CD14-positive monocyte (primary cell): ENCODE measurements around the gene THSD4. TPM values are rescaled to one million over a fixed set of nuclear protein-coding genes. Genes with fewer than 3 reads are reported as not detected.

Experiments
- DNase-seq, 3 donors: peaks; one replicate each; pipeline ENCODE4 v3.0.0-alpha.2; 2011 to 2022
- H2AFZ ChIP-seq: 2 replicates; pipeline ENCODE4 v1.6.0; 2012; ENCODE audit warnings: mild to moderate bottlenecking, low read depth, low read length, inconsistent platforms; ENCODE audit not compliant: insufficient read depth, poor library complexity, severe bottlenecking
- H3K27ac ChIP-seq, 2 donors: 1 replicate in 1 of 2; 2 replicates in 1 of 2; pipeline ENCODE4 v1.5.1; 2012 to 2013; ENCODE audit warnings: low read length in 2 of 2, control low read depth in 1 of 2, inconsistent platforms in 1 of 2, low read depth in 1 of 2, mild to moderate bottlenecking in 1 of 2
- H3K27me3 ChIP-seq, 2 donors: one replicate each; pipeline versions ENCODE4 v1.6.0 to v1.6.1; 2011 to 2013; ENCODE audit warnings: low read length in 2 of 2; ENCODE audit not compliant: control insufficient read depth in 2 of 2, insufficient read depth in 2 of 2
- H3K36me3 ChIP-seq, 2 donors: replicated peaks in 1 of 2; 1 replicate in 1 of 2; 2 replicates in 1 of 2; pipeline versions ENCODE4 v1.5.1 to v1.6.1; 2012 to 2013; ENCODE audit warnings: low read length in 2 of 2, control low read depth in 1 of 2, inconsistent platforms in 1 of 2, mild to moderate bottlenecking in 1 of 2; ENCODE audit not compliant: insufficient read depth in 2 of 2, control insufficient read depth in 1 of 2
- H3K4me1 ChIP-seq, 2 donors: 1 replicate in 1 of 2; 2 replicates in 1 of 2; pipeline versions ENCODE4 v1.5.1 to v1.6.1; 2012 to 2013; ENCODE audit warnings: low read length in 2 of 2, control low read depth in 1 of 2, inconsistent platforms in 1 of 2, mild to moderate bottlenecking in 1 of 2, moderate library complexity in 1 of 2; ENCODE audit not compliant: insufficient read depth in 2 of 2, control insufficient read depth in 1 of 2
- H3K4me2 ChIP-seq: replicated peaks from 2 replicates; pipeline ENCODE3; 2012; ENCODE audit warnings: low read length, moderate library complexity, mild to moderate bottlenecking; ENCODE audit not compliant: poor library complexity, severe bottlenecking; ENCODE audit errors: extremely low read depth
- H3K4me3 ChIP-seq, 3 experiments: fragments of 200-600 bp in 1 of 3; sonication (generic) in 1 of 3; replicated peaks in 1 of 3; 1 replicate in 2 of 3; 2 replicates in 1 of 3; pipeline ENCODE4 v1.5.1; 2011 to 2013; ENCODE audit warnings: low read length in 3 of 3, mild to moderate bottlenecking in 3 of 3, control low read depth in 2 of 3, low read depth in 2 of 3, inconsistent platforms in 1 of 3, moderate library complexity in 1 of 3
- H3K79me2 ChIP-seq: 2 replicates; pipeline ENCODE4 v1.6.0; 2012; ENCODE audit warnings: mild to moderate bottlenecking, control low read depth, inconsistent platforms, low read length, moderate library complexity; ENCODE audit not compliant: insufficient read depth
- H3K9ac ChIP-seq: 2 replicates; pipeline ENCODE4 v1.6.0; 2017; ENCODE audit warnings: low read length, mild to moderate bottlenecking; ENCODE audit not compliant: insufficient read depth, poor library complexity, severe bottlenecking
- H3K9me3 ChIP-seq, 2 donors: replicated peaks in 1 of 2; 1 replicate in 1 of 2; 2 replicates in 1 of 2; pipeline versions ENCODE4 v1.5.1 to v1.6.1; 2012 to 2013; ENCODE audit warnings: low read length in 2 of 2, control low read depth in 1 of 2; ENCODE audit not compliant: control insufficient read depth in 1 of 2, insufficient read depth in 1 of 2
- H4K20me1 ChIP-seq: 2 replicates; pipeline ENCODE4 v1.6.0; 2012; ENCODE audit warnings: mild to moderate bottlenecking, low read length, control low read depth, moderate library complexity; ENCODE audit not compliant: insufficient read depth
- H3K27ac Mint-ChIP-seq, 7 donors: one replicate each; pipeline ENCODE4 v1.8.0; 2020; ENCODE audit warnings: mild to moderate bottlenecking in 7 of 7, mixed read lengths in 7 of 7, moderate library complexity in 6 of 7, inconsistent platforms in 2 of 7
- H3K27me3 Mint-ChIP-seq, 3 donors: one replicate each; pipeline ENCODE4 v1.8.0; 2021 to 2022; ENCODE audit warnings: low read depth in 3 of 3, mild to moderate bottlenecking in 3 of 3, mixed read lengths in 3 of 3, moderate library complexity in 3 of 3, inconsistent platforms in 1 of 3
- H3K36me3 Mint-ChIP-seq, 2 donors: one replicate each; pipeline ENCODE4 v1.8.0; 2020; ENCODE audit warnings: mixed read lengths in 2 of 2, inconsistent platforms in 1 of 2, mild to moderate bottlenecking in 1 of 2
- H3K4me1 Mint-ChIP-seq: one replicate; pipeline ENCODE4 v1.8.0; 2020; ENCODE audit warnings: mild to moderate bottlenecking, mixed read lengths
- H3K4me3 Mint-ChIP-seq, 2 donors: one replicate each; pipeline ENCODE4 v1.8.0; 2020; ENCODE audit warnings: mild to moderate bottlenecking in 2 of 2, mixed read lengths in 2 of 2, moderate library complexity in 1 of 2
- H3K9me3 Mint-ChIP-seq, 7 donors: one replicate each; pipeline ENCODE4 v1.8.0; 2020 to 2022; ENCODE audit warnings: mixed read lengths in 7 of 7, mild to moderate bottlenecking in 6 of 7, moderate library complexity in 6 of 7, inconsistent platforms in 2 of 7
- WGBS: methylation state at CpG from one replicate; pipeline ENCODE4 v1.1.5; 2013; ENCODE audit warnings: missing lambda C conversion rate; ENCODE audit not compliant: insufficient coverage; 5-methylcytosine and 5-hydroxymethylcytosine counted together
- intact Hi-C, 2 donors: fragments of 100-400 bp; cut with micrococcal nuclease; formaldehyde crosslinking; loops; one replicate each; pipeline versions ENCODE4 v1.15.0 to v1.15.1; 2023
- polyA plus RNA-seq, 3 donors: library from polyadenylated mRNA; depleted of rRNA in 1 of 3; unstranded in 2 of 3; stranded (reverse) in 1 of 3; fragments of 300-500 nt in 2 of 3; fragments of >200 nt in 1 of 3; fragmentation: Illumina TruSeq in 2 of 3; gene quantifications; 1 replicate in 2 of 3; 2 replicates in 1 of 3; pipeline ENCODE4 v1.2.3, GENCODE V29; 2012 to 2021
- TF ChIP-seq, protein P1 (sequence below): fragments of 200-600 bp; IDR thresholded peaks from one replicate; pipeline ENCODE4 v1.8.0; 2022; ENCODE audit warnings: antibody characterized with exemption, mild to moderate bottlenecking

The THSD4 gene
- polyA plus RNA-seq, 3 donors: not detected

DNA sequence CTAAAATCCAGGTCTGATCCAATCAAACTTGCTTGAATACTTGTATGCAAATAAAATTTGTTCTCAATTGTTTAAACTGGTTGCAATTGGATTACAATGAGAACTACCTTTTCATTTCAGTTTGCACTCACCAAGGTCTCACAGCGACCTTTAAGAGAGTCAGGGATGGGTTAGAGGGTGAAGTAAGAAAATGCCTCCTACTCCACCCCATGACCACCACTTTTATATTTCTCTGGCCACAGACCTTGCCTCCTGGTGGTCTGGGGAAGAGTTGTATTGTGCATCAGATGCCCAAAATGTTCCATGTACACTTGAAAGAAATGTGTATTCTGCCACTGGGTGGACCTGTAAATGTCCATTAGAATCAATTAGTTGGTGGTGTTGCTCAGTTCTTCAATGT is 16.4 kb upstream of the THSD4 start:
- no CpG with 5 or more reads among the region's 1 CpG for WGBS
- no peaks in the 10 kb centered on the region for H3K4me1 Mint-ChIP-seq
- no peaks in the 10 kb centered on the region for H3K4me1 ChIP-seq

GRCh38 chr15:71103102-71103676 is 12.1 kb upstream of the THSD4 start:
- no CpG with 5 or more reads among the region's 2 CpGs for WGBS
- no peak overlapping the region for H3K4me3 Mint-ChIP-seq
- H3K36me3 Mint-ChIP-seq: no peaks in the 10 kb centered on the region
- Histone ChIP-seq H3K4me1 (no peaks in the 10 kb centered on the region), H3K79me2 (no peaks in the 10 kb centered on the region), H4K20me1 (no peaks in the 10 kb centered on the region), H3K27me3 (no peaks in the 10 kb centered on the region), H3K4me3 (no peak overlapping the region), H2AFZ (no peak overlapping the region), H3K36me3 (no peaks in the 10 kb centered on the region), H3K9me3 (no peaks in the 10 kb centered on the region), H3K9ac (no peak overlapping the region), H3K27ac (no peak overlapping the region), H3K4me2 (no peak overlapping the region)
- H3K27ac Mint-ChIP-seq: no peak overlapping the region
- TF ChIP-seq, protein P1, sequence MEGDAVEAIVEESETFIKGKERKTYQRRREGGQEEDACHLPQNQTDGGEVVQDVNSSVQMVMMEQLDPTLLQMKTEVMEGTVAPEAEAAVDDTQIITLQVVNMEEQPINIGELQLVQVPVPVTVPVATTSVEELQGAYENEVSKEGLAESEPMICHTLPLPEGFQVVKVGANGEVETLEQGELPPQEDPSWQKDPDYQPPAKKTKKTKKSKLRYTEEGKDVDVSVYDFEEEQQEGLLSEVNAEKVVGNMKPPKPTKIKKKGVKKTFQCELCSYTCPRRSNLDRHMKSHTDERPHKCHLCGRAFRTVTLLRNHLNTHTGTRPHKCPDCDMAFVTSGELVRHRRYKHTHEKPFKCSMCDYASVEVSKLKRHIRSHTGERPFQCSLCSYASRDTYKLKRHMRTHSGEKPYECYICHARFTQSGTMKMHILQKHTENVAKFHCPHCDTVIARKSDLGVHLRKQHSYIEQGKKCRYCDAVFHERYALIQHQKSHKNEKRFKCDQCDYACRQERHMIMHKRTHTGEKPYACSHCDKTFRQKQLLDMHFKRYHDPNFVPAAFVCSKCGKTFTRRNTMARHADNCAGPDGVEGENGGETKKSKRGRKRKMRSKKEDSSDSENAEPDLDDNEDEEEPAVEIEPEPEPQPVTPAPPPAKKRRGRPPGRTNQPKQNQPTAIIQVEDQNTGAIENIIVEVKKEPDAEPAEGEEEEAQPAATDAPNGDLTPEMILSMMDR: no peak
- H3K27me3 Mint-ChIP-seq: peaks cover 5 to 8% (median 7%) of the 10 kb centered on the region in 3 donors
- H3K4me1 Mint-ChIP-seq: no peaks in the 10 kb centered on the region
- intact Hi-C loops: no loop called here
- no peak for DNase-seq
- peaks cover 0 to 5% (median 0%) of the 10 kb centered on the region in 7 donors for H3K9me3 Mint-ChIP-seq

More for the DNA sequence above, 16.4 kb upstream of the THSD4 start:
- H2AFZ ChIP-seq: no peak overlapping the region
- Mint-ChIP-seq H3K27me3 (peaks cover 5 to 9% (median 7%) of the 10 kb centered on the region in 3 donors), H3K36me3 (no peaks in the 10 kb centered on the region), H3K27ac (no peak overlapping the region), H3K4me3 (no peak overlapping the region), H3K9me3 (peaks cover 0 to 5% (median 0%) of the 10 kb centered on the region in 7 donors)
- no peaks in the 10 kb centered on the region for H3K9me3 ChIP-seq
- H3K4me2 ChIP-seq: no peak overlapping the region
- no peaks in the 10 kb centered on the region for H3K27me3 ChIP-seq
- H3K79me2 ChIP-seq: no peaks in the 10 kb centered on the region
- no peak overlapping the region for H3K9ac ChIP-seq
- TF ChIP-seq, protein P1: no peak
- no peaks in the 10 kb centered on the region for H3K36me3 ChIP-seq
- DNase-seq: no peak
- H4K20me1 ChIP-seq: no peaks in the 10 kb centered on the region
- no peak overlapping the region for H3K27ac ChIP-seq
- intact Hi-C loops: no loop called here
- no peak overlapping the region for H3K4me3 ChIP-seq
